GM04503 (cell line): ENCODE results near the gene GLDC.

ENCODE experiments used
- DNase-seq: peaks from one replicate; pipeline ENCODE4 v3.0.0-alpha.2; 2012; ENCODE audit warnings: low read depth

The GLDC gene

GRCh38 chr9:6620353-6620752, 25.2 kb downstream of the GLDC start:
- no peak for DNase-seq

GRCh38 chr9:6619909-6620308, 25.6 kb downstream of the GLDC start:
- no peak for DNase-seq

- no peak for DNase-seq
These were observed 28.5 kb downstream of the GLDC start for GRCh38 chr9:6616951-6617602.

- no peak for DNase-seq
These were observed 31.0 kb downstream of the GLDC start for GRCh38 chr9:6614489-6614888.

GRCh38 chr9:6611865-6612264, 33.7 kb downstream of the GLDC start:
- no peak for DNase-seq

- no peak for DNase-seq
These were observed 35.5 kb downstream of the GLDC start for GRCh38 chr9:6610073-6610472.

GRCh38 chr9:6609497-6610016, 36.0 kb downstream of the GLDC start:
- no peak for DNase-seq

GRCh38 chr9:6605202-6605601, 40.3 kb downstream of the GLDC start:
- DNase-seq, result no peak

GRCh38 chr9:6600426-6600825, 45.1 kb downstream of the GLDC start:
- DNase-seq, result no peak

GRCh38 chr9:6600006-6600405, 45.5 kb downstream of the GLDC start:
- no peak for DNase-seq

- no peak for DNase-seq
These were observed 47.2 kb downstream of the GLDC start for GRCh38 chr9:6598249-6598725.

- DNase-seq, result no peak
These were observed 52.7 kb downstream of the GLDC start for GRCh38 chr9:6592791-6593190.

- DNase-seq, result no peak
These were observed 53.3 kb downstream of the GLDC start for GRCh38 chr9:6592231-6592630.

- DNase-seq, result no peak
These were observed 54.7 kb downstream of the GLDC start for GRCh38 chr9:6590772-6591384.

- DNase-seq, result no peak
These were observed 55.2 kb downstream of the GLDC start for GRCh38 chr9:6590334-6590733.

- DNase-seq, result no peak
These were observed 60.5 kb downstream of the GLDC start for GRCh38 chr9:6584881-6585597.

GRCh38 chr9:6581253-6581652, 64.3 kb downstream of the GLDC start:
- DNase-seq, result no peak

GRCh38 chr9:6579613-6580012, 65.9 kb downstream of the GLDC start:
- no peak for DNase-seq

- no peak for DNase-seq
These were observed 68.5 kb downstream of the GLDC start for GRCh38 chr9:6576987-6577386.

- no peak for DNase-seq
These were observed 70.0 kb downstream of the GLDC start for GRCh38 chr9:6575324-6576034.

GRCh38 chr9:6567140-6567591, 78.4 kb downstream of the GLDC start:
- peak; percentile 65 for DNase-seq

GRCh38 chr9:6566409-6567139, 79.0 kb downstream of the GLDC start:
- DNase-seq, result peak; percentile 90
